ENCODE results near the gene SERPINF2.

DNA sequence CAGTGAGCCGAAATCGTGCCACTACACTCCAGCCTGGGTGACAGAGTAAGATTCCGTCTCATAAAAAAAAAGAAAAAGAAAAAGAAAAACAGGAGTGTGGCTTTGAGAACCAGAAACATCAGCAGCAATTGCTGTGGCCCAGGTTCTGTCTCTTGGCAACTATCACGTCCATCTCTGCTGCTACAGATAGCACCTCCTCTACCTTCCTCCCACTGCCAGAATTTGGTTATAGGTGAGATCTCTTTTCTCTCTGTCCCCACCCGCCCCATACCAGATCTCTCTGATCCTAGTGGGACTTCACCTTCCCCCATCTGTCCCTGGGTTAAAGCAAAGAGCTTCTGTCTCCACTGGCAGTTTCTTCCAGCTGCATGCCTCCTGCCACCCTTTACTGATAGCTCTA, 35.6 kb upstream of the SERPINF2 start:
- TF ChIP-seq, protein P1, sequence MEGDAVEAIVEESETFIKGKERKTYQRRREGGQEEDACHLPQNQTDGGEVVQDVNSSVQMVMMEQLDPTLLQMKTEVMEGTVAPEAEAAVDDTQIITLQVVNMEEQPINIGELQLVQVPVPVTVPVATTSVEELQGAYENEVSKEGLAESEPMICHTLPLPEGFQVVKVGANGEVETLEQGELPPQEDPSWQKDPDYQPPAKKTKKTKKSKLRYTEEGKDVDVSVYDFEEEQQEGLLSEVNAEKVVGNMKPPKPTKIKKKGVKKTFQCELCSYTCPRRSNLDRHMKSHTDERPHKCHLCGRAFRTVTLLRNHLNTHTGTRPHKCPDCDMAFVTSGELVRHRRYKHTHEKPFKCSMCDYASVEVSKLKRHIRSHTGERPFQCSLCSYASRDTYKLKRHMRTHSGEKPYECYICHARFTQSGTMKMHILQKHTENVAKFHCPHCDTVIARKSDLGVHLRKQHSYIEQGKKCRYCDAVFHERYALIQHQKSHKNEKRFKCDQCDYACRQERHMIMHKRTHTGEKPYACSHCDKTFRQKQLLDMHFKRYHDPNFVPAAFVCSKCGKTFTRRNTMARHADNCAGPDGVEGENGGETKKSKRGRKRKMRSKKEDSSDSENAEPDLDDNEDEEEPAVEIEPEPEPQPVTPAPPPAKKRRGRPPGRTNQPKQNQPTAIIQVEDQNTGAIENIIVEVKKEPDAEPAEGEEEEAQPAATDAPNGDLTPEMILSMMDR (conservative IDR thresholded peaks at IDR 0.05; ENCODE audit: low read depth in 2 of 2) = no peak
- TF ChIP-seq, protein P2, sequence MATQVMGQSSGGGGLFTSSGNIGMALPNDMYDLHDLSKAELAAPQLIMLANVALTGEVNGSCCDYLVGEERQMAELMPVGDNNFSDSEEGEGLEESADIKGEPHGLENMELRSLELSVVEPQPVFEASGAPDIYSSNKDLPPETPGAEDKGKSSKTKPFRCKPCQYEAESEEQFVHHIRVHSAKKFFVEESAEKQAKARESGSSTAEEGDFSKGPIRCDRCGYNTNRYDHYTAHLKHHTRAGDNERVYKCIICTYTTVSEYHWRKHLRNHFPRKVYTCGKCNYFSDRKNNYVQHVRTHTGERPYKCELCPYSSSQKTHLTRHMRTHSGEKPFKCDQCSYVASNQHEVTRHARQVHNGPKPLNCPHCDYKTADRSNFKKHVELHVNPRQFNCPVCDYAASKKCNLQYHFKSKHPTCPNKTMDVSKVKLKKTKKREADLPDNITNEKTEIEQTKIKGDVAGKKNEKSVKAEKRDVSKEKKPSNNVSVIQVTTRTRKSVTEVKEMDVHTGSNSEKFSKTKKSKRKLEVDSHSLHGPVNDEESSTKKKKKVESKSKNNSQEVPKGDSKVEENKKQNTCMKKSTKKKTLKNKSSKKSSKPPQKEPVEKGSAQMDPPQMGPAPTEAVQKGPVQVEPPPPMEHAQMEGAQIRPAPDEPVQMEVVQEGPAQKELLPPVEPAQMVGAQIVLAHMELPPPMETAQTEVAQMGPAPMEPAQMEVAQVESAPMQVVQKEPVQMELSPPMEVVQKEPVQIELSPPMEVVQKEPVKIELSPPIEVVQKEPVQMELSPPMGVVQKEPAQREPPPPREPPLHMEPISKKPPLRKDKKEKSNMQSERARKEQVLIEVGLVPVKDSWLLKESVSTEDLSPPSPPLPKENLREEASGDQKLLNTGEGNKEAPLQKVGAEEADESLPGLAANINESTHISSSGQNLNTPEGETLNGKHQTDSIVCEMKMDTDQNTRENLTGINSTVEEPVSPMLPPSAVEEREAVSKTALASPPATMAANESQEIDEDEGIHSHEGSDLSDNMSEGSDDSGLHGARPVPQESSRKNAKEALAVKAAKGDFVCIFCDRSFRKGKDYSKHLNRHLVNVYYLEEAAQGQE (IDR thresholded peaks at IDR 0.05; ENCODE audit: unreplicated experiment) = no peak
- no peak for TF ChIP-seq EZH2 (IDR thresholded peaks at IDR 0.05; ENCODE audit: low read depth, unreplicated experiment)
- TF ChIP-seq POLR2AphosphoS5 (IDR thresholded peaks at IDR 0.05; ENCODE audit: low read depth) = no peak
- no peak for TF ChIP-seq CREB1 (CRISPR knock-in tag; IDR thresholded peaks at IDR 0.05; ENCODE audit: low read depth)
- no peak for TF ChIP-seq ZNF331 (CRISPR knock-in tag; IDR thresholded peaks at IDR 0.05; ENCODE audit: low read depth)
- no peak for TF ChIP-seq STAT1 (IDR thresholded peaks at IDR 0.05; ENCODE audit: unreplicated experiment)
- no peak for TF ChIP-seq NANOG (IDR thresholded peaks at IDR 0.05; ENCODE audit: borderline replicate concordance)
- no peak for TF ChIP-seq EZH2phosphoT487 (IDR thresholded peaks at IDR 0.05; ENCODE audit: unreplicated experiment)

Data from GM23338 (cell line).